ENCODE data around the gene MASP2. TPM values are rescaled to one million over a fixed set of nuclear protein-coding genes. Genes with fewer than 3 reads are reported as not detected.
"Not testable (repeated sequence)": the region's sequence is repeated elsewhere in the genome, so short reads cannot be mapped to it uniquely, and the experiment has no call there.

Gene MASP2
- total RNA-seq, 1 donor from 2014 or later, result not detected

DNA sequence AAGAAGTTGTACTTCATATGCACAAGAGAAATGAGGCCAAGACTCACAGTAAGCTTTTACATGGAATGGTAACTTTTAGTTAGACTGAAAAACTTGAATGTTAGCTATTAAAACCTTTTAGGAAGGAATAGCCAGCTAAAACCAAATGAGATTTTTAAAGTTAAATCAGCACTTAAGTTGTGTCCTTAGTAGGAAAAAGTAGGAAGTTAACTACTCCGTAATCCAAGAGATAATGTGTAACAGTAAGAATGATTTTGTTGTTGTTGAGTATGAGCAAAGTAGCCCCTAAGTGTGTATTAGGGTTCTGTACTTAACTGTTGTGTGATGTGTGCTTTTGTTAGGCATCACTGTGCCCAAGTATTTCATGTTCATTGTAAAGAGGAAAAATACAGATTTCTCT is 21.4 kb downstream of the MASP2 start:
- TF ChIP-seq, protein P1, sequence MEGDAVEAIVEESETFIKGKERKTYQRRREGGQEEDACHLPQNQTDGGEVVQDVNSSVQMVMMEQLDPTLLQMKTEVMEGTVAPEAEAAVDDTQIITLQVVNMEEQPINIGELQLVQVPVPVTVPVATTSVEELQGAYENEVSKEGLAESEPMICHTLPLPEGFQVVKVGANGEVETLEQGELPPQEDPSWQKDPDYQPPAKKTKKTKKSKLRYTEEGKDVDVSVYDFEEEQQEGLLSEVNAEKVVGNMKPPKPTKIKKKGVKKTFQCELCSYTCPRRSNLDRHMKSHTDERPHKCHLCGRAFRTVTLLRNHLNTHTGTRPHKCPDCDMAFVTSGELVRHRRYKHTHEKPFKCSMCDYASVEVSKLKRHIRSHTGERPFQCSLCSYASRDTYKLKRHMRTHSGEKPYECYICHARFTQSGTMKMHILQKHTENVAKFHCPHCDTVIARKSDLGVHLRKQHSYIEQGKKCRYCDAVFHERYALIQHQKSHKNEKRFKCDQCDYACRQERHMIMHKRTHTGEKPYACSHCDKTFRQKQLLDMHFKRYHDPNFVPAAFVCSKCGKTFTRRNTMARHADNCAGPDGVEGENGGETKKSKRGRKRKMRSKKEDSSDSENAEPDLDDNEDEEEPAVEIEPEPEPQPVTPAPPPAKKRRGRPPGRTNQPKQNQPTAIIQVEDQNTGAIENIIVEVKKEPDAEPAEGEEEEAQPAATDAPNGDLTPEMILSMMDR (IDR thresholded peaks at IDR 0.05; ENCODE audit: insufficient read depth, low read length, poor library complexity, severe bottlenecking), result no peak
- no peak overlapping the region for H3K4me3 ChIP-seq (ENCODE audit: low read depth, low read length)
- no peaks in the 10 kb centered on the region for H3K27me3 ChIP-seq (ENCODE audit: control insufficient read depth, insufficient read depth, low read length)
- H3K36me3 ChIP-seq (ENCODE audit: control insufficient read depth, insufficient read depth, low read length), result no peaks in the 10 kb centered on the region
- DNase-seq (ENCODE audit: low read depth), result no peak

DNA sequence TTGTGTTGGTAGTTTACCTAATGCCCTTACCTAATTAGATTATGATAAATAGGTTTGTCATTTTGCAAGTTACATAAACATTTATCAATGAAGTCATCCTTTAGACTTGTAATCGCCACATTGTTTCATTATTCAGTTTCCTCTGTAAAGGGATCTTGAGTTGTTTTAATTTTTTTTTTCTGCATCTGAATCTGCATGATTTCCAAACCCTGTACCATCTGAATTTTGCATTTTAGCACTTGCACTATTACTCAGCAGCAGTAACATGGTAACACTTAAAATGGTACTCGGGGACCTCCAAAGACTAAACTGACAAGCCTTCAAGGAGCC is 22.2 kb downstream of the MASP2 start:
- no peak overlapping the region for H3K4me3 ChIP-seq (ENCODE audit: low read depth, low read length)
- no peaks in the 10 kb centered on the region for H3K36me3 ChIP-seq (ENCODE audit: control insufficient read depth, insufficient read depth, low read length)
- H3K27me3 ChIP-seq (ENCODE audit: control insufficient read depth, insufficient read depth, low read length), result no peaks in the 10 kb centered on the region
- TF ChIP-seq, protein P1 (IDR thresholded peaks at IDR 0.05; ENCODE audit: insufficient read depth, low read length, poor library complexity, severe bottlenecking), result no peak
- DNase-seq (ENCODE audit: low read depth), result no peak

DNA sequence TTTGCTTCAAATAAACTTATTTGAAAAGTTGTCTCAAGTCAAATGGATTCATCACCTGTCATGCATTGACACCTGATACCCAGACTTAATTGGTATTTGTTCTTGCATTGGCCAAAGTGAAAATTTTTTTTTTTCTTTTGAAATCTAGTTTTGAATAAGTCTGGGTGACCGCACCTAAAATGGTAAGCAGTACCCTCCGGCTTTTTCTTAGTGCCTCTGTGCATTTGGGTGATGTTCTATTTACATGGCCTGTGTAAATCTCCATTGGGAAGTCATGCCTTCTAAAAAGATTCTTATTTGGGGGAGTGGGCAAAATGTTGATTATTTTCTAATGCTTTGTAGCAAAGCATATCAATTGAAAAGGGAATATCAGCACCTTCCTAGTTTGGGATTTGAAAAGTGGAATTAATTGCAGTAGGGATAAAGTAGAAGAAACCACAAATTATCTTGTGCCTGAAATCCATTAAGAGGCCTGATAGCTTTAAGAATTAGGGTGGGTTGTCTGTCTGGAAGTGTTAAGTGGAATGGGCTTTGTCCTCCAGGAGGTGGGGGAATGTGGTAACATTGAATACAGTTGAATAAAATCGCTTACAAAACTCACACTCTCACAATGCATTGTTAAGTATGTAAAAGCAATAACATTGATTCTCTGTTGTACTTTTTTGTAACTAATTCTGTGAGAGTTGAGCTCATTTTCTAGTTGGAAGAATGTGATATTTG is 22.7 kb downstream of the MASP2 start:
- H3K27me3 ChIP-seq (ENCODE audit: control insufficient read depth, insufficient read depth, low read length), result no peaks in the 10 kb centered on the region
- H3K36me3 ChIP-seq (ENCODE audit: control insufficient read depth, insufficient read depth, low read length), result no peaks in the 10 kb centered on the region
- DNase-seq (ENCODE audit: low read depth), result no peak
- no peak overlapping the region for H3K4me3 ChIP-seq (ENCODE audit: low read depth, low read length)
- TF ChIP-seq, protein P1 (IDR thresholded peaks at IDR 0.05; ENCODE audit: insufficient read depth, low read length, poor library complexity, severe bottlenecking), result no peak

DNA sequence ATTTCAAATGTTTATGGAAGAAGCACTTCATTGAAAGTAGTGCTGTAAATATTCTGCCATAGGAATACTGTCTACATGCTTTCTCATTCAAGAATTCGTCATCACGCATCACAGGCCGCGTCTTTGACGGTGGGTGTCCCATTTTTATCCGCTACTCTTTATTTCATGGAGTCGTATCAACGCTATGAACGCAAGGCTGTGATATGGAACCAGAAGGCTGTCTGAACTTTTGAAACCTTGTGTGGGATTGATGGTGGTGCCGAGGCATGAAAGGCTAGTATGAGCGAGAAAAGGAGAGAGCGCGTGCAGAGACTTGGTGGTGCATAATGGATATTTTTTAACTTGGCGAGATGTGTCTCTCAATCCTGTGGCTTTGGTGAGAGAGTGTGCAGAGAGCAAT is 23.8 kb downstream of the MASP2 start:
- DNase-seq (ENCODE audit: low read depth), result no peak
- no peak overlapping the region for H3K4me3 ChIP-seq (ENCODE audit: low read depth, low read length)
- peaks cover 1% of the 10 kb centered on the region for H3K36me3 ChIP-seq (ENCODE audit: control insufficient read depth, insufficient read depth, low read length)
- TF ChIP-seq, protein P1 (IDR thresholded peaks at IDR 0.05; ENCODE audit: insufficient read depth, low read length, poor library complexity, severe bottlenecking), result no peak
- H3K27me3 ChIP-seq (ENCODE audit: control insufficient read depth, insufficient read depth, low read length), result no peaks in the 10 kb centered on the region

DNA sequence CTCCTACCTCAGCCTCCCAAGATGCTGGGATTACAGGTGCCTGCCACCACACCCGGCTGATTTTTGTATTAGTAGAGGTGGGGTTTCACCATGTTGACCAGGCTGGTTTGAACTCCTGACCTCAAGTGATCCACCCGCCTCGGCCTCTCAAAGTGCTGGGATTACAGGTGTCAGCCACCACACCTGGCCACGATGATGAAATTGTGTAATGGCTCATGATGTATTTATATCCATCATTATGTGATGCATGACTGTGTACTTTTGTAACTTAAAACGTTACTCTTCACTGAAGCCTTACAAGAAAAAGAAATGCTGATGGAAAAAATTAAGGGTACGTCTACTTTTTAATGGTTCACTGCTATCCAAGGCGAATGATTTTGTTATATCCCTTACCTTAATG is 27.1 kb downstream of the MASP2 start:
- no peak overlapping the region for H3K4me3 ChIP-seq (ENCODE audit: low read depth, low read length)
- TF ChIP-seq, protein P1 (IDR thresholded peaks at IDR 0.05; ENCODE audit: insufficient read depth, low read length, poor library complexity, severe bottlenecking), result no peak
- no peaks in the 10 kb centered on the region for H3K27me3 ChIP-seq (ENCODE audit: control insufficient read depth, insufficient read depth, low read length)
- DNase-seq (ENCODE audit: low read depth), result no peak
- H3K36me3 ChIP-seq (ENCODE audit: control insufficient read depth, insufficient read depth, low read length), result peaks cover 1% of the 10 kb centered on the region

DNA sequence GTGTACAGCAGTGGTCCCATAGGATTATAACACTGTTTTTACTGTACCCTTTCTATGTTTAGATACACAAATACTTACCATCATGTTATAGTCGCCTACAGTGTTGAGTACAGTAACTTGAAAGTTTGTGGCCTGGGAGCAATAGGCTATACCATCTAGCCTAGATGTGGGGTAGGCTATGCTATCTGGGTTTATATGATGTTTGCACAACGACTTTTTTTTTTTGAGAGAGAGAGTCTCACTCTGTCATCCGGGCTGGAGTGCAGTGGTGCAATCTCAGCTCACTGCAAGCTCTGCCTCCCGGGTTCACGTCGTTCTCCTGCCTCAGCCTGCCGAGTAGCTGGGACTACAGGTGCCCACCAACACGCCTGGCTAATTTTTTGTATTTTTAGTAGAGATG is 27.7 kb downstream of the MASP2 start:
- not testable (repeated sequence) for H3K27me3 ChIP-seq (ENCODE audit: control insufficient read depth, insufficient read depth, low read length); H3K4me3 ChIP-seq (ENCODE audit: low read depth, low read length); DNase-seq (ENCODE audit: low read depth); H3K36me3 ChIP-seq (ENCODE audit: control insufficient read depth, insufficient read depth, low read length)
